Activated naive CD4-positive, alpha-beta T cell treated with anti-CD3 and anti-CD28 coated beads, Interleukin-2, amount 10 ng/mL, durations not matched to agents 7 days and 5 days (primary cell): ENCODE measurements around the gene RNASE1.
A peak's percentile ranks its signal among the peaks of the same experiment; 100 is the strongest.
"Not testable (repeated sequence)": the region's sequence is repeated elsewhere in the genome, so short reads cannot be mapped to it uniquely, and the experiment has no call there.

Source experiments
- CTCF ChIA-PET: fragments of 350-600 bp; sonication (Branson Sonifier 250); formaldehyde crosslinking; loops from one replicate; lab custom pipeline; 2021; ENCODE audit warnings: antibody characterized with exemption; lab: Charles Lee
- DNase-seq: peaks from one replicate; pipeline ENCODE4 v3.0.0-alpha.2; 2020
- H3K27ac Mint-ChIP-seq: one replicate; pipeline ENCODE4 v1.8.0; 2021; ENCODE audit warnings: mild to moderate bottlenecking, moderate library complexity, mixed read lengths
- H3K27me3 Mint-ChIP-seq: one replicate; pipeline ENCODE4 v1.8.0; 2021; ENCODE audit warnings: mild to moderate bottlenecking, mixed read lengths
- H3K36me3 Mint-ChIP-seq: one replicate; pipeline ENCODE4 v1.8.0; 2021; ENCODE audit warnings: mixed read lengths
- H3K4me1 Mint-ChIP-seq: one replicate; pipeline ENCODE4 v1.8.0; 2021; ENCODE audit warnings: mixed read lengths
- H3K4me3 Mint-ChIP-seq: one replicate; pipeline ENCODE4 v1.8.0; 2021; ENCODE audit warnings: mild to moderate bottlenecking, moderate library complexity, mixed read lengths
- H3K9me3 Mint-ChIP-seq: one replicate; pipeline ENCODE4 v1.8.0; 2021; ENCODE audit warnings: mixed read lengths

The RNASE1 gene

DNA sequence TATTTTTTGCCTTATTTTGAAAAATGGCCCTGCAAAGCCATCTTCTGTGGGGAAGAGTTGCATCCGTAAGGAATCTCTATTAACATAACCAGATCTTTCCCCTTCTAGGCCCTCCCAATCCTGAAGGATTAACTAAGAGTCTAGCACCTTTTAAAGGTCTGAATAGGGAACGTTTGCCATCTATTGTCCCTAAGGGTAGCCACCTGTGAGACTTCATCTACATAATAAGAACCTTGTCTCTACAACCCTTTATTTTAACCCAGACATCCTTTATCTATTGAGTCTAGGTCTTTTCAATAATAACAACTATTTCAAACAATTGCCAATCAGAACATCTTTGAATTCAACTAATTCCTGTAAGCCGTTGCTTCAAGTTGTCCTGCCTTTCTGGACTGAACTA is 30.0 kb downstream of the RNASE1 start:
- peaks cover 14% of the 10 kb centered on the region for H3K27me3 Mint-ChIP-seq
- H3K27ac Mint-ChIP-seq: no peak overlapping the region
- H3K4me1 Mint-ChIP-seq: no peaks in the 10 kb centered on the region
- CTCF ChIA-PET: no interaction called here
- H3K4me3 Mint-ChIP-seq: no peak overlapping the region
- H3K9me3 Mint-ChIP-seq: no peaks in the 10 kb centered on the region
- no peaks in the 10 kb centered on the region for H3K36me3 Mint-ChIP-seq
- DNase-seq: no peak

DNA sequence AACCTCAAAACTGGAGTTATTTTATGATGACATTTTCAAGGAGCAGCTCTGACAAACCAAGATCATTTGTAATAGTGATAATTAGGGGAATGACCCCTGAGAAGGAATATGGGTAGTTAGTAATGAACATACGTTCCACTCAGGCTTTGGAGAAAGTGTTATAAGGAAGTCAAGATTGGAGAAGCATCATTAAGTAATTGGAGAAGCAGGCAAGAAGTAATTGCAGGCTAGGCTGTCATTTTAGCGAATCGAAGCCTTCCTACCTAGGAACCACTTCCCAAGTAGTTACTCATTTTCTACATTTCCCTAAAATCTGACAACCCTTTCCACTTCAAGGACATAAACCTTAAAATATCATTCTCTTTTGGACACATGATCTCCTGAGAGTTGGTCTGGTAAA is 33.2 kb downstream of the RNASE1 start:
- Mint-ChIP-seq H3K36me3 (no peaks in the 10 kb centered on the region), H3K4me3 (no peak overlapping the region), H3K27me3 (peaks cover 7% of the 10 kb centered on the region), H3K4me1 (no peaks in the 10 kb centered on the region), H3K9me3 (no peaks in the 10 kb centered on the region), H3K27ac (no peak overlapping the region)
- CTCF ChIA-PET: no interaction called here
- no peak for DNase-seq

DNA sequence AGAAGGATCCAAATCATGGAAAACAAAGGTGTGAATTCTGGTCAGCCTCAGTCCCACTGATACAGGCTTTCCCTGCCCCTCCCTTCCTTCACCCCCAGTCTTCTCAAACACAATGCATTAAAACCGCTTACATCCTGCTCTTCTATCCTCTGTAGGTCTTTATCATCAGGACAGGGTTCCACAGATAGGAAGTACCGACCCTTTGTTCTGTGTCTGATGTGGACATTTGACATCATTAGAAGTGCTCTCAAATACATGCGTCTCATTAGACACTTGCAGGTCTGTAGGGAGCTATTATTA is 34.1 kb downstream of the RNASE1 start:
- CTCF ChIA-PET: no interaction called here
- DNase-seq: no peak
- H3K36me3 Mint-ChIP-seq: no peaks in the 10 kb centered on the region
- H3K9me3 Mint-ChIP-seq: no peaks in the 10 kb centered on the region
- no peak overlapping the region for H3K27ac Mint-ChIP-seq
- H3K4me1 Mint-ChIP-seq: no peaks in the 10 kb centered on the region
- H3K27me3 Mint-ChIP-seq: peaks cover 7% of the 10 kb centered on the region
- no peak overlapping the region for H3K4me3 Mint-ChIP-seq

DNA sequence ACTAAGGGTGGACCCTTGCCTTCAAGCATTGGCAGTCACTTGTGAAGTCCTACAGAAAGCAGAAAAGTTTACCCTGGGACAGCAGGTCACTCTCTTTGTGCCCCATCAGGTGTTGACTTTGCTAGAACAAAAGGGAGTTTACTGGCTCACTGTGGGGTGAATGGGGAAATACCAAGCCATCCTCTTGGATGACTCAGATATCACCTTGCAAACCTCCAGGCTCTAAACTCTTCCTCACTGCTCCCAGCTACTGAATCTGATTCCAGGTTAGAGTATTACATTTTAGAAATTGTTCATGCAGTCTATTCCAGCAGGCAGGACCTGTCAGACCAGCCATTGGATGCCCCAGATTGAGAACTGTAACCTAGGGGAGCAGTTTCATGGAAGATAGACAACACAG is 41.7 kb downstream of the RNASE1 start:
- CTCF ChIA-PET: interaction anchor here (1.3 to 1.5 kb wide), 2 partner anchors 95 to 97 kb away, joined by 3 to 5 read pairs; no protein-coding TSS in a partner anchor
- H3K27ac Mint-ChIP-seq: no peak overlapping the region

DNA sequence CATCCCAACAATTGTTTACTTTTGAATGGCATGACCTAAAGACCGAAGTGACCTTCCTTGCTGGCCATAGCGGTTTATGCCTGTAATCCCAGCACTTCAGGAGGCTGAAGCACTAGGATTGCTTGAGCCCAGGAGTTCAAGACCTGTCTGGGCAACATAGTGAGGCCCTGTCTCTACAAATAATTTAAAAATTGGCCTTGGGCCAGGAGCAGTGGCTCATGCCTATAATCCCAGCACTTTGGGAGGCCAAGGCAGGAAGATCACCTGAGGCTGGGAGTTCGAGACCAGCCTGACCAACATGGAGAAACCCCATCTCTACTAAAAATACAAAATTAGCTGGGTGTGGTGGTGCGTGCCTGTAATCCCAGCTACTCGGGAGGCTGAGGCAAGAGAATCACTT is 43.2 kb downstream of the RNASE1 start:
- H3K27me3 Mint-ChIP-seq, H3K4me1 Mint-ChIP-seq, H3K27ac Mint-ChIP-seq, H3K36me3 Mint-ChIP-seq, DNase-seq, H3K9me3 Mint-ChIP-seq, H3K4me3 Mint-ChIP-seq: not testable (repeated sequence)
- CTCF ChIA-PET: interaction anchor here (1.5 kb wide), 2 partner anchors 13 to 96 kb away, joined by 3 to 5 read pairs; no protein-coding TSS in a partner anchor

More for the DNA sequence above, 41.7 kb downstream of the RNASE1 start:
- Mint-ChIP-seq H3K36me3 (no peaks in the 10 kb centered on the region), H3K9me3 (no peaks in the 10 kb centered on the region), H3K4me3 (no peak overlapping the region), H3K4me1 (no peaks in the 10 kb centered on the region), H3K27me3 (no peaks in the 10 kb centered on the region)
- no peak for DNase-seq

DNA sequence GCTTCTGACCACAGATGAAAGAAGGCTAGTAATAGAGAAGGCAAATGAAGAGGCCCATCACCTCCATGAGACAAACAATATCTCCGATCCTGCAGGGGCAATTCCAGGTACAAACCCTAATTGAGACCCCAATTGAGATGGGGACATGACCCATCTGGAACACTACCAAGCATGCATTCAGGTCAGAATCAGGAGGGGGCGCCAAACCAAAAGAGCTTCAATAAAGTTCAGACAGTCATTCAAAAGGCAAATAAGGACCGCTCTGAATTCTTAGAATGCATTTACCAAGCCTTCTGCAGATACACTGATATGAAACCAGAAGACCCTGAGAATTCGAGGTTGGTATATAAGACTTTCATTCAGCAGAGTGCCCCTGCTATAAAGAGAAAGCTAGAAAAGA is 44.7 kb downstream of the RNASE1 start:
- Mint-ChIP-seq H3K9me3 (peaks cover under 1% of the 10 kb centered on the region), H3K27me3 (peaks cover 6% of the 10 kb centered on the region), H3K4me3 (no peak overlapping the region), H3K36me3 (no peaks in the 10 kb centered on the region), H3K4me1 (no peaks in the 10 kb centered on the region), H3K27ac (no peak overlapping the region)
- peak; percentile 62 for DNase-seq
- CTCF ChIA-PET: interaction anchor here (0.6 to 4.5 kb wide), 16 partner anchors 11 to 116 kb away, joined by 3 to 23 read pairs (median 4); partner anchors contain the start of genes RNASE4 and RNASE6

DNA sequence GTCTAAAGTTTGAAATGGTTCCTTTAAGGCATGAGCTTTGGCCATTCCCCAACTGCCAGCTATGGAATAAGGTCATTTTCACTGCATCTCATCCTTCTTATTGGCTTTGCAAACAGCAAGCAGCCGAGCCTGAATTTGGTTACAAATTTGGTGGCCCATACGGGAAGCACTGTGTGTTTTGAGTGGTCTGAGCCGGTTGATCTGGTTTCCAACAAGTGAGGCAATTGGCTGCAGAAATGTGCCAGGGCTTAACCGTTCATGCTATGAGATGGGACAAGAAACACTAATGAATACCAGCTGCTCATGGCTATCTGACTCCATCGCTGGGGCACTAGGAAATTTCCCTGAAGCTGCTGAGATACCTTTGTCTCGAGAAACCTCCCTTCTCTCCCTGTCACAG is 47.6 kb downstream of the RNASE1 start:
- H3K27ac Mint-ChIP-seq: no peak overlapping the region
- peaks cover 12% of the 10 kb centered on the region for H3K27me3 Mint-ChIP-seq
- CTCF ChIA-PET: interaction anchor here (1.3 to 4.5 kb wide), 3 partner anchors 8 to 112 kb away, joined by 3 to 23 read pairs (median 4); no protein-coding TSS in a partner anchor
- H3K4me3 Mint-ChIP-seq: no peak overlapping the region
- DNase-seq: no peak
- H3K36me3 Mint-ChIP-seq: no peaks in the 10 kb centered on the region
- H3K9me3 Mint-ChIP-seq: peaks cover 15% of the 10 kb centered on the region
- no peaks in the 10 kb centered on the region for H3K4me1 Mint-ChIP-seq

DNA sequence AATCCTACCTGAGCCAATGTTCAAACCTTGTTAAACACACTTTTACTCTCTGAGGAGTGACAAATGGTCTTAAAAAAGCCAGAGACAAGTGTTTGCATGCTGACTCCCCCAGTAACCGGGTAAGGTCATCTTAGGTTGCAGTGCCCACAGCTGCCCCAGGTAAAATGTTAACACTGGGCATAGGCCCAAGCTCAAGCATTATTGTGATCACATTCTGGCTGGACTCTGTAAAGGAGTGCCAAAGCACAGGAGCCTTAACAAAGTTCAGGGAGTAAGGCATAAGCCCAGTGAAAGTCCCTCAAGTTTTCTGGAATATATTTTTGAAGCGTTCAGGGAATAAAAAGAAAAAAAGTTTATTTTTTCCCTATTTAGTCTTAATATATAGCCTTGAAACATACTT is 48.3 kb downstream of the RNASE1 start:
- CTCF ChIA-PET: interaction anchor here (0.9 to 1.3 kb wide), 2 partner anchors 104 to 112 kb away, joined by 3 read pairs; no protein-coding TSS in a partner anchor
- Mint-ChIP-seq H3K27ac (no peak overlapping the region), H3K4me3 (no peak overlapping the region), H3K27me3 (peaks cover 12% of the 10 kb centered on the region), H3K36me3 (no peaks in the 10 kb centered on the region), H3K4me1 (no peaks in the 10 kb centered on the region), H3K9me3 (peaks cover 15% of the 10 kb centered on the region)
- no peak for DNase-seq

DNA sequence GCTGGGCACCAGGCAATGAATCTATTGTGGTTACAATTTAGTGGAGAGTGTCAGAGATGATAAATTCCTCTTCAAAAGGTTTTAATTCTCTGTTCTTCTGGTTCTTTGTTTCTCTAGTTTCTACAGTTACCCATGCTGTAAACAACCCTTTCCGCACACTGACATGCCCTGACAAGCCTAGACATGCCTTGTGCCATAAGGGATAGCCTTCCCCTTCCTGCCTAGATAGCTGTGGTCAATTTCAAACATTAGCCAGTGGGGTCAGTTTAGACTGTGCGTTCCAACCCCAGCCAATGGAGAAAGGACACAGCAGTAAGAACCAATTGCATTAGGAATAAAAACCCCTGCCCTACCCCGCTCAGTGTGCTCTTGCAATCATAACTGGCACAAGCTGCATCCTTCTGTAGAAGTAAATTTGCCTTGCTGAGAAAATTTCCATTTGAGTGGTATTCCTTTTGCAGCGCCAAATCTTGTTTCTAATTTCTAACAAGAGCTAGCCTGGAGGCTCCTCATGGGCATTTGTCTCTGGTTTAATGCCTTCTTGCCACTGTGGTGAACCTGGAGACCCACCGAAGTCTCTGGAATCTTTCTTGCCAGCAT is 50.6 kb downstream of the RNASE1 start:
- Mint-ChIP-seq H3K4me1 (no peaks in the 10 kb centered on the region), H3K36me3 (no peaks in the 10 kb centered on the region), H3K27me3 (peaks cover 12% of the 10 kb centered on the region), H3K4me3 (no peak overlapping the region), H3K27ac (no peak overlapping the region), H3K9me3 (peaks cover 15% of the 10 kb centered on the region)
- no peak for DNase-seq
- CTCF ChIA-PET: no interaction called here
